Measurements from ENCODE around the gene ADAT3.

DNA sequence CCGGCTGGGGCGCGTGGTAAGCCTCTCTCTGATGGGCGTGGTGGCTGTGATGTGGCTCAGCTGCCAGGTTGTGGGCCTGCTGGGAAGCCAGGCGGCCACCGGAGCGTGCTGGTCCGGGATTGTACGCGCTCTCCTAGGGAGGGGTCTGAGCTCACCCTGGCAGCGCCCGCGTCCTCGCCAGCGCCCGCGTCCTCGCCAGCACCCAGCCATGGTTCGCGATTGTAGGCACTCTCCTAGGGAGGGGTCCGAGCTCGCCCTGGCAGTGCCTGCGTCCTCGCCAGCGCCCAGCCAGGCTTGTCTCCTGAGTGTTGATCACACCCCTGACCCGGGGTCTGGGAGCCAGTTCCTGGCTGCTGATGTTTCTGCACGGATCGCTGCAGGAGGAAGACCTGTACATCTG is 13.8 kb downstream of the ADAT3 start:
- TF ChIP-seq, protein P1, sequence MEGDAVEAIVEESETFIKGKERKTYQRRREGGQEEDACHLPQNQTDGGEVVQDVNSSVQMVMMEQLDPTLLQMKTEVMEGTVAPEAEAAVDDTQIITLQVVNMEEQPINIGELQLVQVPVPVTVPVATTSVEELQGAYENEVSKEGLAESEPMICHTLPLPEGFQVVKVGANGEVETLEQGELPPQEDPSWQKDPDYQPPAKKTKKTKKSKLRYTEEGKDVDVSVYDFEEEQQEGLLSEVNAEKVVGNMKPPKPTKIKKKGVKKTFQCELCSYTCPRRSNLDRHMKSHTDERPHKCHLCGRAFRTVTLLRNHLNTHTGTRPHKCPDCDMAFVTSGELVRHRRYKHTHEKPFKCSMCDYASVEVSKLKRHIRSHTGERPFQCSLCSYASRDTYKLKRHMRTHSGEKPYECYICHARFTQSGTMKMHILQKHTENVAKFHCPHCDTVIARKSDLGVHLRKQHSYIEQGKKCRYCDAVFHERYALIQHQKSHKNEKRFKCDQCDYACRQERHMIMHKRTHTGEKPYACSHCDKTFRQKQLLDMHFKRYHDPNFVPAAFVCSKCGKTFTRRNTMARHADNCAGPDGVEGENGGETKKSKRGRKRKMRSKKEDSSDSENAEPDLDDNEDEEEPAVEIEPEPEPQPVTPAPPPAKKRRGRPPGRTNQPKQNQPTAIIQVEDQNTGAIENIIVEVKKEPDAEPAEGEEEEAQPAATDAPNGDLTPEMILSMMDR (IDR thresholded peaks at IDR 0.05; ENCODE audit: insufficient read depth, low read depth, low read length) = no peak
- TF ChIP-seq EZH2 (IDR thresholded peaks at IDR 0.05; ENCODE audit: insufficient read depth, low read length) = no peak
